GM13976 (cell line): ENCODE results near the gene C10orf143.

Experiments
- DNase-seq: peaks from one replicate; pipeline ENCODE4 v3.0.0; 2012; ENCODE audit warnings: low spot score
- in situ Hi-C: fragments of 300-500 bp; cut with MboI; formaldehyde crosslinking; loops from one replicate; pipeline ENCODE4 v1.12.0; 2022; ENCODE audit warnings: low sequenced_read_pairs, mixed read lengths, inconsistent platforms; ENCODE audit not compliant: unreplicated experiment
- TF ChIP-seq, protein P1 (sequence below): IDR thresholded peaks from 2 replicates; pipeline ENCODE4 v1.5.1; 2012; ENCODE audit warnings: borderline replicate concordance, mild to moderate bottlenecking; ENCODE audit not compliant: insufficient read depth; ENCODE audit errors: extremely low read depth, missing control alignments, control extremely low read depth

C10orf143 gene

DNA sequence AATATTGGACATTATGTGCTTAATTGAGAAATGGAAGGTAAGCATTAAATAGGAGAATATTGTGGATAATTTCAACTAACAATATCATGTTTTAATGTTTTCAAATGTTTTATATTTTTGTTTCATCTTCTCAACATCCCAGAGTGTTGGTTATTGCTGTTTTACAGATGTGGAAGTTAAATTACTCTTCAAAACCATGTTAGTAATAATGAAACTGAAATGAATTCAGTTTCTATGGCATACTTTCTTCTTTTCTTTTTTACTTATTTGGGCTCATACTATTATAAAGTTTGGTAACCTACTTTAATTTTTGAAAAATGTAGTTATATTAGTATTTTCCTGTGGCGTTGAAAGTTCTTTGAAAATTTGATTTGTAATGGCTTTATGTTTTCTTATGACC lies 29.8 kb upstream of the C10orf143 start:
- no peak for DNase-seq
- in situ Hi-C loops, result no loop called here
- TF ChIP-seq, protein P1, sequence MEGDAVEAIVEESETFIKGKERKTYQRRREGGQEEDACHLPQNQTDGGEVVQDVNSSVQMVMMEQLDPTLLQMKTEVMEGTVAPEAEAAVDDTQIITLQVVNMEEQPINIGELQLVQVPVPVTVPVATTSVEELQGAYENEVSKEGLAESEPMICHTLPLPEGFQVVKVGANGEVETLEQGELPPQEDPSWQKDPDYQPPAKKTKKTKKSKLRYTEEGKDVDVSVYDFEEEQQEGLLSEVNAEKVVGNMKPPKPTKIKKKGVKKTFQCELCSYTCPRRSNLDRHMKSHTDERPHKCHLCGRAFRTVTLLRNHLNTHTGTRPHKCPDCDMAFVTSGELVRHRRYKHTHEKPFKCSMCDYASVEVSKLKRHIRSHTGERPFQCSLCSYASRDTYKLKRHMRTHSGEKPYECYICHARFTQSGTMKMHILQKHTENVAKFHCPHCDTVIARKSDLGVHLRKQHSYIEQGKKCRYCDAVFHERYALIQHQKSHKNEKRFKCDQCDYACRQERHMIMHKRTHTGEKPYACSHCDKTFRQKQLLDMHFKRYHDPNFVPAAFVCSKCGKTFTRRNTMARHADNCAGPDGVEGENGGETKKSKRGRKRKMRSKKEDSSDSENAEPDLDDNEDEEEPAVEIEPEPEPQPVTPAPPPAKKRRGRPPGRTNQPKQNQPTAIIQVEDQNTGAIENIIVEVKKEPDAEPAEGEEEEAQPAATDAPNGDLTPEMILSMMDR, result no peak

DNA sequence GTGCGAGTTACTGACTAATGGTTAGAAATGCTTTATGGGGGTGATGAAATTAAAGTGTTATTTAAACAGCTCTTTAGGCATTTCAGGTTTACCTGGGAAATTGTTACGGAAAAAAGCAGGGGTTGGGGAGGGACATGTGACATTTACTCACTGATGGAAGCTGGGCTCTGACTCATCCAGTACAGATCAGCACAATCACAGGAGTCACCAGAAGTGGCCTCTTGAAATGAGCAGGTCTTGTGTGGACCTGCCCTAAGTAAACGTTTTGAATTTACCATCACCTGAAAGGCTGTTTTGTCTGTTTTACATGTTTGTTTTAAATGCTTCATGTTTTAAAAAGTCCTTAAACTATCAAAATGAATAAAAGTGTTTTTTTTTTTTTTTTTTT lies 27.8 kb upstream of the C10orf143 start:
- in situ Hi-C loops, result no loop called here
- no peak for DNase-seq
- TF ChIP-seq, protein P1, result no peak

DNA sequence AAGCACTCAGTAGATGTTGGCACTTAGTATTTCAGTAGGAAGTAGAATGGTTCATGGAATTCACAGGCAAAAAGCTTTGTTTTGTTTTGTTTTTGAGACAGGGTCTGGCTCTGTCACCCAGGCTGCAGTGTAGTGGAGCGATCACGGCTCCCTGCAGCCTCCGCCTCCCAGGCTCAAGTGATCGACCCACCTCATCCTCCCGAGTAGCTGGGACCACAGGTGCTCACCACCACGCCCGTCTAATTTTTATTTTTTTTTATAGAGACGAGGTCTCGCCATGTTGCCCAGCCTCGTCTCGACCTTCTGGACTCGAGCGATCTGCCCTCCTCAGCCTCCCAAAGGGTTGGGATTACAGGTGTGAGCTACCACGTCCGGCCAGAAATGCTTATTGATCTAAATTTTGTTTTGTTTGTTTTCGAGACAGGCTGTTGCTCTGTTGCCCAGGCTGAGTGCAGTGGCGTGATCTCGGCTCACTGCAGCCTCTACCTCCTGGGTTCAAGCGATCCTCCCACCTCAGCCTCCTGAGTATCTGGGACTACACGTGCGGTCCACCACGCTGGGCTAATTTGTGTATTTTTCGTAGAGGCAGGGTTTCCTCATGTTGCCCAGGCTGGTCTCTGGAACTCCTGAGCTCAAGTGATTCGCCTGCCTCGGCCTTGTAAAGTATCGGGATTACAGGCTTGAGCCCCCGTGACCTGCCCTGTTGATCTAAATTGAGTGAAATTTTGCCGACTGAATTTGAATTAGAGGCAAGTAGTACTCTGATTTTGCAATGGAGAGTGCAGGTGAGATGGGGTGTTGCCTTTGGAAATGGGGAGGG lies 27.2 kb upstream of the C10orf143 start:
- TF ChIP-seq, protein P1, result no peak
- in situ Hi-C loops, result no loop called here
- DNase-seq, result no peak

DNA sequence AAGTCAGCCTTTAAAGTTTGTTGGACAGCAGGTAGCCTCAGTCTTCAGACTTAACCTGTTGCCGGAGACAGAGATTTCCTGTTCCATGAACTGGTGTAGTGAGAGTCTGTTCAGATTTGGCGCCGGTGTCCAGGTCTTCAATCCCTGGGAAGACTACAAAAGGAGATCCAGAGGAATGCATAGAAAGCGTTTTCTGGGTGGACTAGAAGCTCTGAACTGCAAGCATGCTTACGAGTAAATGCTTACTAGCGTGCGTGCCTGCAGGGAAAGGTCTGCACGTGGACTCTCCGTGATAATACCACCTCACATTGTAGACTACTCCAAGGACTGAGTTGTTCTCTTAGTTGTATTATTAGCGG lies 26.4 kb upstream of the C10orf143 start:
- TF ChIP-seq, protein P1, result no peak
- in situ Hi-C loops, result no loop called here
- no peak for DNase-seq

DNA sequence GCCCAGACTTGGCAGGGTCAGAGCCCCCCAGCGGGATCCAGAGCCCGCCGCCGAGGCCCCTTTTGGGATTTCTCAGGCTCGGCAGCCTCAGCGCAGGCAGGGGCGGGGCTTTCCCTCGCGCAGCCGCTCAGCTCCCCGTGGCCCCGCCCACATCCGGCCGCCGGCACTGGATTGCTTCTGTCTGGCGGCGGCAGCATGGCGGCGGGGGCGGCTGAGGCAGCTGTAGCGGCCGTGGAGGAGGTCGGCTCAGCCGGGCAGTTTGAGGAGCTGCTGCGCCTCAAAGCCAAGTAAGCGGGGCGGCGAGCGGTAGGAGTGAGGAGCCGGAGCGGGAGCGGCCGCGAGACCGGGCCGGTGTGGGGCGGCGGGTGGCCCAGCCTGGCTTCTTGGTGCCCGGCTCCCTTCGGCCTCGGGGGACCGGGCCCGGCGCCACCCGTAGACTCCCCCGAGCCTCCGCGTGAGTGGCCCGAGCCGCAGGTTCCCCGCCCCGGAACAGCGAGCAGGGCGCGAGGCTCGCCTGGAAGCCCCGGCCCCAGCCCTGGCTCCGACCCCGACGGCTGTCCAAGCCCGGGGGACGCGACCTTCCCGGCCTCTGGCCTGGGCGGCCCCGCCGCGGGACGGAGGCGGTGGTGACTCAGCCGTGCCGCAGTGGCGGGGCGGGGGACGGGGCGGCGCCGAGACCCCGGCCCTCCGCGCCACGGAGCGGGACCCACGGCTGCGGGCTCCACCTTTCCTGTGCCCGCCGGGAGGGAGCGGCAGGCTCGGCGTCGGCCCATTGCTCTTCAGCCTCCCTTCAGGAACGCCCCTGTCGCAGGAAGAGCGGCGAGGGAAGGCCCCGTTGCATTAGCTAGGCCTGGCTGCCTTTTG lies 25.8 kb upstream of the C10orf143 start, which contains the start of gene GLRX3:
Gene GLRX3 (plus strand): TSS at position 166 of the 864 bp plus-strand sequence. CDS start 30 bp downstream, at position 196.
- in situ Hi-C loops, result no loop called here
- TF ChIP-seq, protein P1, result no peak
- DNase-seq, result peak; percentile 97

DNA sequence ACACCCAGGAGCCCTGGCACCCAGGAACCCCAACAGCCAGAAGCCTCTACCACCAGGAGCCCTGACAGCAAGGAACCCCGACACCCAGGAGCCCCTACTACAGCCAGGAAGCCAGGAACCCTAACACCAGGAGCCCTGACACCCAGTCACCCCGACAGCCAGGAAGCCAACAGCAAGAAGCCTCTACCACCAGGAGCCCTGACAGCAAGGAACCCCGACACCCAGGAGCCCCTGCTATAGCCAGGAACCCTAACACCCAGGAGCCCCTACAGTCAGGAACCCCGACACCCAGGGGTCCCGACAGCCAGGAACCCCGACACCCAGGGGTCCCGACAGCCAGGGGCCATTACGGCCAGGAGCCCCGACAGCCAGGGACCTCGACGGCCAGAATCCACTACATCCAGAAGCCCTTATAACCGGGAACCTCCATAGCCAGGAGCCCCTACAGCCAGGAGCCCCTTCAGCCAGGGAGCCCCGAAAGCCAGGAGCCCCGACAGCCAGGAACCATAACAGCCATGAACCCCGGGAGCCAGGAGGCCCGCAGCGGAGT lies 25.1 kb upstream of the C10orf143 start:
- in situ Hi-C loops, result no loop called here
- TF ChIP-seq, protein P1, result no peak

More for the DNA sequence above, 25.1 kb upstream of the C10orf143 start:
- no peak for DNase-seq
